ENCODE measurements around the gene IQSEC1.

Gene IQSEC1

DNA sequence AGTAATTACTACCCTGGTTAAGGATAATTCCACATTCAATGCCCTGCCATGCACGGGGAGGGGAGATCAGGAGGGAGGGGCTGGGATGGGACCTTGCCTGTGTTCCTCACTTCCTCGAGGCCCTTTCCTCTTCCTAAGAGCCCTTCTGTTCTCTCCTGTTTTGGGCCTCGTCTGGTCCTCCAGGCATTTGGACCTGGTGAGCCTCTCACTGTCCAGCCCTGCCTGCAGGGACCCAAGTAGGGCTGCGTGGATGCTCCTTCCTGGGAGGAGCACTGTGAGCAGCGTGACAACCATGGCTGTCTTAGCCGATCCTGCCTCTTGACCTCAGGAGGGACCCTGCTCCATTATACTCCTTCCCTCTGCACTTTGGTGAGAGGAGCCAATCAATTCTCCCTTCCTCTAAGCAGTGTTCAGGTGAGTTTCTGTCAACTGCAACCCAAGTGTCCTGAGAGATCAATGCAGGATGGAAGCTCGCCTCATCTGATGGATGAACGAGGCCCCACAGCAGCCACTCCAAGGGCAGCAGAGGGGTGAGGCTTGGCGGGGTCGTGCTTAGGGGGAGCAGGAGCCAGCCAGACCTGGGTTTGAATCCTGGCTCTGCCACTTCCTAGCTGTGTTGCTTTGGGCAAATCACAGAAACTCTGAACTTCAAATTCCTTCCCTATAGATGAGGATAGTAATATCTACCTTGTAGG, 92.5 kb downstream of the IQSEC1 start:
- no peak for DNase-seq

DNA sequence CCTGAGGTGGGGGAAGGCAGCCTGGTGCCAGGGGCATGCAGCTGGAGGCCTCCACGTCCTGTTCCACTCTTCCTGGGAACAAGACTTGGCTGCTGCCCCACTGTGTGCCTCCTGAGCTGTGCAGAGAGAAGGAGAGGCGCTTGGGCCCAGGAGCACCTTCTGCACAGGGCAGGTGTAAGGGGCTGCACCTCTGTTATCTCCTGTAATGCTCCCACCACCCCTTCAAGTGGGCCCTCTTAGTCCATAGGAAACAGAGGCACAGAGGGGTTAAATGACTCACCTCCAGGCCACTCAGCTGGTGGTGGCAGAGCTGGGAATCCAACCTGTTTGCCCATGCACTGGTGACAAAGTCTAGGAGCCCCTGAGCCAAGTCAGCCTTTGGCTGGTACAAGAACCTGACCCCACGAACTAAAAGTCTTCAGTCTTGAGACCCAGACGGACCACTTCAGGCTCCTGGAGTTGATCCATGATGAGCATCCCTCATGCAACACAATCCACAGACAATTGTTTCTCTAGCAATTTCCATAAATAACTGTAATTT, 93.2 kb downstream of the IQSEC1 start:
- no peak for DNase-seq

GRCh38 chr3:12979151-12979946, 93.9 kb downstream of the IQSEC1 start:
- no peak for DNase-seq

DNA sequence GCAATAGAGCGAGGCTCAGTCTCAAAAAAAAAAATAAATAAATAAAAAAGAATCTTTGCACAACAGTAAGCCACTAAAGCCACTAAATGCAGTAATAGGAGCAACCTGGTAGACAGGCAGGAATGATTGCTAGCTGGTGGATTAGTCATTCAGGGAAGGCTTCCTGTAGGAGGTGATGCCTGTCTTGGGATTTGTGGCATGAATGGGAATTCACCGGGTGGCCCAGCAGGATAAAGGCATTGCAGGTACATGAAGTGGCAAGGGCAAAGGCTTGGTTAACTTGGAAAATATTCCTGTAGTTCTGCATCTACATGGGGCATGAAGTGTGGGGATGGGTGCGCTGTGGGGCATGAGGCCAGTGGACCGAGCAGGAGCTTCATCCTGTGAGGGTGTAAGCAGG, 94.5 kb downstream of the IQSEC1 start:
- no peak for DNase-seq

GRCh38 chr3:12977117-12977808, 96.0 kb downstream of the IQSEC1 start:
- DNase-seq = no peak

- no peak for DNase-seq
Observed at GRCh38 chr3:12975748-12976522, 97.3 kb downstream of the IQSEC1 start.

DNA sequence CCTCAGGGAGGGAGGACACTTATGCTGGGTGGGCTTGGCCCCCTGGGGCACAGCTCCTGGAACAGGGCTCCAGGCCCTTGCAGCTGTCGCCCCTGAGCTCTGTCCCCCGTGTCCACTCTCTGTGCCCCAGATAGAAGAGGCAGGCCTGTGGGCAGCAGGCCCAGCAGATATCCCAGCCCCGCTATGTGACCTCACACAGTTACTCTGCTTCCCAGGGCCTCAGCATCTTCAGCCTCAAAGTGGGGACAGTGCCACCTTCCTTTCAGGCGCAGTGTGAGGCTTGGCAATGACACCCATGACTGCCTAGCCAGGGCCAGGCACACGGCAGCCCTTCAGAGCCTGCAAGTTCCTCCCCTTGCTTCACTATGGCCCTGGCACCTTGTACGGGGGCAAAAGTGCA, 98.4 kb downstream of the IQSEC1 start:
- DNase-seq = no peak

- no peak for DNase-seq
Observed at GRCh38 chr3:12974334-12974733, 98.9 kb downstream of the IQSEC1 start.

DNA sequence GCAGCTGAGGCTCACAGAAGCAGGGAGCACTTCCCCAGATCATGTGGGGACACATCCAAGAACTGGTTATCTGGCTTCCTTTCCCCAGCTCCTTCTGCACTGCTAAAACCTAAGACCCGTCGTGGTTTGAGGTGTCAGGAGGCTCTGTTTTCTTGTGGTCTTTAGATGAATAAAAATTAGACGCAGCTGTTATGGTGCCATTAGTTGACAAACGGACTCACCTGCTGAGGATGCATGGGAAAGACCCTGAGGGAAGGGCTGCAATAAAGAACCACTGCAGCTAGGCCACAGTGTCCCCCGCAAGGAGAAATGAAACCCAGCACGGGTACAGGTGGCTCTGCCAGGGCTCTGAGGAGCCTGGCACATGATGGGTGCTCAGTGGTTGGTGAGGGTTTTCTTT, 99.4 kb downstream of the IQSEC1 start:
- DNase-seq = no peak

- DNase-seq = no peak
Observed at GRCh38 chr3:12972781-12973702, 100.2 kb downstream of the IQSEC1 start.

DNA sequence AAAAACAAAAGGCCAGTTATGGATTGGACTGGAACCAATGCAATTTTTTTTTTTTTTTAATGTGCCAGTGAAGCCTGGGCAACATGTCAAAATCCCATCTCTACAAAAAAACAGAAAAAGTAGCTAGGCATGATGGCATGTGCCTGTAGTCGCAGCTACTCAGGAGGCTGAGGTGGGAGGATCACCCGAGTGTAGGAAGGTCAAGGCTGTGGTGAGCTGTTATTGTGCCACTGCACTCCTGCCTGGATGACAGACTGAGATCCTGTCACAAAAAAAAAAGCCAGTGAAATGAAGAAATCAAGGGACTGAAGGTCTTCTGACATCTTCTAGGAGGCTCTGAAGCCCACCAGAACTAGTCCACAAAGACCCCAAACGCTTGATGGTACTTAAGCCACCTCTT, 101.2 kb downstream of the IQSEC1 start:
- DNase-seq = no peak

DNA sequence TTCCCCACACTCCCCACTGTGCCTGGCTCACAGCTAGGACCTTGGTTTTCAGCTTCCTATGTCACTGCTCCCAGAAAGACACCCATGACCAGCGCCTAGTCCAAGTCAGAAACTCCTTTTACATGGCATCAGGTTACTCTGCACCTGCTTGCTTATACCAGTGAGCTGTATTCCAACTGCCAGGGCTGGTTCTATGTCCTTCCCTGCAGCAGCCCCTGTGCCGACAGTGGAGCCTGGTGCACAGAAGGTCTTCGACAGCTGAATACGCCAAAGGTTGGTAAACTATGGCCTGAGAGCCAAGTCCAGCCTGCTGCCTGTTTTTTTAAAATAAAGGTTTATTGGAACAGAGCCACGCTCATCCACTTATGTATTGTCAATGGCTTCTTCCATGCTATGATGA, 102.5 kb downstream of the IQSEC1 start:
- DNase-seq = peak; percentile 68

DNA sequence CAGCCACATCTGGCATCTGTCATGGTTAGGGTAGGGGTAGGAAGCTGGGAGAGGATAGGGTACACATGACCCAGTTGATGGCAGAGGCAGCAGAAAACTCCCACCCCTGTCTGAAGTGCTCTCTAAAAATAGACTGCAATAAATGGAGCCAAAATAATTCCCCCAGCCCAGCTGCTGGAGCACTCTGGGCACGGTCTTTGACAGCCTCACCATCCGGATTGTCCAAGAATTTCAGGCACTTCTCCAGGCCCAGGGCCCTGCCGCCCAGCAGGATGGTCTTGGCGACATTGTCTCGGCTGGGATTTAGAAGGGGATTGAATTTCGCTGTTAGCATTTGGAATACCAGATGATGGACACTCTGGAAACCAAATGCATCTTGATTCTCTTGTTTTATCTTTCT, 103.7 kb downstream of the IQSEC1 start:
- peak; percentile 32 for DNase-seq

- DNase-seq = no peak
Observed at GRCh38 chr3:12968541-12968940, 104.7 kb downstream of the IQSEC1 start.

- no peak for DNase-seq
Observed at GRCh38 chr3:12967606-12968351, 105.5 kb downstream of the IQSEC1 start.

DNA sequence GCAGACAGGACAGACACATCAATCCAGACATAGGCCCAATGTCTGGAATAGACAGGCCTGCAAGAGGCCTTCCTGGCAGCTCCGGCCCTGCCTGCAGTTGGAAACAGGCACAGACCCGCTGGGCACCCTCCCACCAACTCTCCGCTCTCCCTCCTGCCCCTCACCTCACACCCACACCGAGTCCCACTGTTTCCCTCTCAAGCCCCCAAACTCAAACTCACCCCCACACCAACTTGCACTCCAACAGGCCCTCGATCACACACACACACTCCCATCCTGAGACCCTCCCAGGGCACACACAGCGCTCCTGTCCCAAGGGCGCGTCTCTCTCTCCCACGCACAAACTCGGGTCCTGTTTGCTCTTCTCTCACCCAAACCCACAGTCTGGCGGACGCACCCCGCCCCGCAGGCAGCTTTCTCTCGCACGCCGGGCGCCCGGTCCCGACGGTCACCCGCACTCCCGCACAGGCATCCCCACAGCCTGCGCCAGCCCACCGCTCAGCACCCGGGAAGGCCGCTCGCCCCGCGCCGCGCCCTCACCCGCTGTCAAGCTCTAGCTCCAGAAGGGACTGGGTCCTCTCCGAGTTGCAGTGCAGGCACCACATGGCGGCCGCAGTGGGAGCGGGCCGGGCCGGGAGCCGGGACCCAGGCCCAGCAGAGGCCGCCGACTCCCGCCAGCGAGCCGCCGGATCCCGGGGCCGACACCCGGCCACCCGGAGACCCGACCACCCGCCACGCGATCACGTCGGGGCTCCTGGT, 106.2 kb downstream of the IQSEC1 start:
- no peak for DNase-seq

GRCh38 chr3:12965999-12966846, 107.0 kb downstream of the IQSEC1 start:
- no peak for DNase-seq

DNA sequence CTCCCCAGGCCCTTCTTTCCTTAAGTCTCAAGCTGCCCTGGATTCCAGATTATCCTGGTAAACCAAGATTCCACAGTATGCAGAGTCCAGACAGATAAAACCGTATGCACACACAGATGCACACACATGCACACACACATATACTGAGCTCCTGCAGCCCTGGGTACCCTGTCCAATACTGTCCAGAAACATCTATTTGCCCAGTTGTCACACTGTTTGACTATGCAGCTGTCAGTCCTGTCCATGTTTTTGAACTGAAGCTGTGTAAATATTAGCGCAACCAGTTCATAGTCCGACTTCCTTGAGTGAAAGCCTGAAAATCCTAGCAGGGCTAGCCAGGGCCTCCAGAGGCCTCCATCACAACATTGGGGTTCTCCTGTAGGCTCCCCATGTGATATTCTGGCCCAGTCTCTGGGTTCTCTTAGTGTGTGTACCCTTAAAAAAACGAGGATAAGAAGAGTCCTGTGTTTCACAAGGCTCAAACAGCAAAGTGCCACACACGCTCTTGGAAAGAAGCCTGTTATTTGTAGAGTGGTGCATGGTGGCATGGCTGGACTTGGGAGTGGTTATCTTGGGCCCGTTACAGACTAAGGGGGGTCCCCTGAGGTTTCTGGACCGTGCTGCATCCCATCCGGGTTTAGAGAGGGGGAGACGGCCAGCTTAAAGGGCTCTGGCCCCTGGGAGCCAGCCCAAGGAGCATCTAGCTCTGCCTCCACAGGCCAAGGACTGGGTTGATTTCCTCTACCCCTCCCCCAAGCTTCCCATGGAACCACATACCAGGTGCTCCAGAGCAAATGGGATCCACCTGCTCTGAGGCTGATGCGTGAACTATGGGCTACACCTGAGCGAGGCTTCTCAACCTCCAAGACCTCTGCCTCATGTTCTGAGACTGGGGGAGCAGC, 108.3 kb downstream of the IQSEC1 start:
- DNase-seq = no peak
